H9 (cell line): ENCODE measurements around the gene F5. TPM values are rescaled to one million over a fixed set of nuclear protein-coding genes. Genes with fewer than 3 reads are reported as not detected.

Experiments used
- DNase-seq: peaks from one replicate; pipeline ENCODE4 v3.0.0-alpha.2; 2017
- H2AFZ ChIP-seq: one replicate; pipeline ENCODE4 v1.6.1; 2013; ENCODE audit warnings: mild to moderate bottlenecking, low read length, control low read depth, moderate library complexity
- H2AK5ac ChIP-seq: 2 replicates; pipeline ENCODE4 v1.6.1; 2013; ENCODE audit warnings: low read length, control low read depth, mixed read lengths; ENCODE audit not compliant: insufficient read length
- H2BK120ac ChIP-seq: one replicate; pipeline ENCODE4 v1.6.1; 2013; ENCODE audit warnings: low read depth, mild to moderate bottlenecking, low read length, control low read depth, inconsistent platforms; ENCODE audit not compliant: poor library complexity, severe bottlenecking
- H2BK12ac ChIP-seq: 2 replicates; pipeline ENCODE4 v1.6.1; 2013; ENCODE audit warnings: low read length, control low read depth, mixed read lengths, low read depth; ENCODE audit not compliant: insufficient read length
- H2BK15ac ChIP-seq: 2 replicates; pipeline ENCODE4 v1.6.1; 2013; ENCODE audit warnings: low read depth, low read length, control low read depth
- H2BK20ac ChIP-seq: one replicate; pipeline ENCODE4 v1.6.1; 2013; ENCODE audit warnings: low read depth, mild to moderate bottlenecking, low read length, control low read depth, inconsistent platforms; ENCODE audit not compliant: poor library complexity, severe bottlenecking
- H2BK5ac ChIP-seq: 2 replicates; pipeline ENCODE4 v1.6.1; 2013; ENCODE audit warnings: low read length, control low read depth, mixed read lengths; ENCODE audit not compliant: insufficient read length
- H3K14ac ChIP-seq: 2 replicates; pipeline ENCODE4 v1.6.1; 2013; ENCODE audit warnings: low read length, control low read depth; ENCODE audit not compliant: insufficient read depth
- H3K18ac ChIP-seq: 2 replicates; pipeline ENCODE4 v1.6.1; 2013; ENCODE audit warnings: low read depth, mild to moderate bottlenecking, mixed read lengths, low read length, control low read depth; ENCODE audit not compliant: insufficient read length
- H3K23ac ChIP-seq: 2 replicates; pipeline ENCODE4 v1.6.1; 2013; ENCODE audit warnings: low read length, control low read depth, mixed read lengths, low read depth; ENCODE audit not compliant: insufficient read length
- H3K23me2 ChIP-seq: 2 replicates; pipeline ENCODE4 v1.6.1; 2013; ENCODE audit warnings: low read depth, mild to moderate bottlenecking, mixed read lengths, low read length, control low read depth; ENCODE audit not compliant: insufficient read length, poor library complexity, severe bottlenecking
- H3K27ac ChIP-seq: 2 replicates; pipeline ENCODE4 v1.5.1; 2013; ENCODE audit warnings: low read length, control low read depth, mixed read lengths, low read depth; ENCODE audit not compliant: insufficient read length
- H3K27me3 ChIP-seq: 2 replicates; pipeline ENCODE4 v1.6.1; 2013; ENCODE audit warnings: low read length, control low read depth, inconsistent platforms; ENCODE audit not compliant: insufficient read depth
- H3K4ac ChIP-seq: 2 replicates; pipeline ENCODE4 v1.6.1; 2013; ENCODE audit warnings: low read depth, mild to moderate bottlenecking, control low read depth, inconsistent platforms, low read length, moderate library complexity
- H3K4me1 ChIP-seq: 2 replicates; pipeline ENCODE4 v1.6.1; 2013; ENCODE audit warnings: low read length, control low read depth, inconsistent platforms; ENCODE audit not compliant: insufficient read depth
- H3K4me2 ChIP-seq: 2 replicates; pipeline ENCODE4 v1.6.1; 2013; ENCODE audit warnings: low read length, control low read depth, mixed read lengths; ENCODE audit not compliant: insufficient read length, insufficient read depth
- H3K56ac ChIP-seq: 2 replicates; pipeline ENCODE4 v1.6.1; 2013; ENCODE audit warnings: low read depth, mild to moderate bottlenecking, mixed read lengths, low read length, control low read depth; ENCODE audit not compliant: insufficient read length
- H3K79me1 ChIP-seq: 2 replicates; pipeline ENCODE4 v1.6.1; 2013; ENCODE audit warnings: low read depth, mild to moderate bottlenecking, moderate library complexity, low read length, control low read depth, inconsistent platforms; ENCODE audit not compliant: insufficient read depth, poor library complexity, severe bottlenecking
- H3K79me2 ChIP-seq: 2 replicates; pipeline ENCODE4 v1.6.1; 2013; ENCODE audit warnings: low read length, control low read depth, inconsistent platforms; ENCODE audit not compliant: insufficient read depth
- H3K9ac ChIP-seq: 2 replicates; pipeline ENCODE4 v1.6.1; 2013; ENCODE audit warnings: low read length, control low read depth, mixed read lengths; ENCODE audit not compliant: insufficient read length; ENCODE audit errors: extremely low read depth
- H3K9me3 ChIP-seq: one replicate; pipeline ENCODE4 v1.6.1; 2013; ENCODE audit warnings: low read depth, low read length, inconsistent platforms; ENCODE audit not compliant: control insufficient read depth
- H3T11ph ChIP-seq: one replicate; pipeline ENCODE4 v1.6.1; 2013; ENCODE audit warnings: mild to moderate bottlenecking, low read length, control low read depth, inconsistent platforms
- H4K20me1 ChIP-seq: one replicate; pipeline ENCODE4 v1.6.1; 2013; ENCODE audit not compliant: control insufficient read depth, insufficient read length, insufficient read depth
- H4K5ac ChIP-seq: 2 replicates; pipeline ENCODE4 v1.6.1; 2013; ENCODE audit warnings: low read depth, mild to moderate bottlenecking, mixed read lengths, low read length, control low read depth; ENCODE audit not compliant: insufficient read length
- H4K8ac ChIP-seq: replicated peaks from 2 replicates; pipeline ENCODE4 v1.6.1; 2013; ENCODE audit warnings: low read length, control low read depth, mixed read lengths, low read depth; ENCODE audit not compliant: insufficient read length
- H4K91ac ChIP-seq: 2 replicates; pipeline ENCODE4 v1.6.1; 2013; ENCODE audit warnings: low read depth, mild to moderate bottlenecking, moderate library complexity, mixed read lengths, low read length, control low read depth; ENCODE audit not compliant: insufficient read length
- H3K27ac Mint-ChIP-seq, 3 experiments: 2 replicates in 2 of 3; 3 replicates in 1 of 3; pipeline ENCODE4 v1.8.0; 2020 to 2021; ENCODE audit warnings: mixed read lengths in 3 of 3, mild to moderate bottlenecking in 1 of 3, moderate library complexity in 1 of 3
- H3K27me3 Mint-ChIP-seq: 2 replicates; pipeline ENCODE4 v1.8.0; 2021; ENCODE audit warnings: low read depth, mild to moderate bottlenecking, moderate library complexity, mixed read lengths
- H3K36me3 Mint-ChIP-seq, 3 experiments: 2 replicates in 2 of 3; 3 replicates in 1 of 3; pipeline ENCODE4 v1.8.0; 2020 to 2021; ENCODE audit warnings: low read depth in 3 of 3, mixed read lengths in 3 of 3; ENCODE audit not compliant: insufficient read depth in 1 of 3
- H3K4me1 Mint-ChIP-seq, 2 experiments: 2 replicates each; pipeline ENCODE4 v1.8.0; 2020; ENCODE audit warnings: mixed read lengths in 2 of 2
- H3K4me3 Mint-ChIP-seq, 2 experiments: 2 replicates in 1 of 2; 3 replicates in 1 of 2; pipeline ENCODE4 v1.8.0; 2020 to 2021; ENCODE audit warnings: mild to moderate bottlenecking in 2 of 2, mixed read lengths in 2 of 2, moderate library complexity in 1 of 2
- H3K9me3 Mint-ChIP-seq, 2 experiments: 2 replicates in 1 of 2; 3 replicates in 1 of 2; pipeline ENCODE4 v1.8.0; 2020; ENCODE audit warnings: mild to moderate bottlenecking in 2 of 2, mixed read lengths in 2 of 2, moderate library complexity in 1 of 2
- WGBS: extraction: QIAGEN DNeasy Blood & Tissue Kit; methylation state at CpG from one replicate; pipeline ENCODE4 v1.1.7; 2013; ENCODE audit warnings: missing lambda C conversion rate, low lambda C conversion rate, mixed read lengths; ENCODE audit not compliant: insufficient read length; ENCODE audit errors: extremely low coverage; 5-methylcytosine and 5-hydroxymethylcytosine counted together
- total RNA-seq: library from RNA; stranded (reverse); gene quantifications from 2 replicates; pipeline ENCODE4 v1.2.1, GENCODE V29; 2021
- TF ChIP-seq, protein P1 (sequence below): fragments of 200-600 bp; sonication (generic); conservative IDR thresholded peaks from 3 replicates; pipeline ENCODE4 v1.8.0; 2021; ENCODE audit warnings: antibody characterized with exemption, mild to moderate bottlenecking

Gene F5
- total RNA-seq, 1 experiment from 2014 or later = 0.04 TPM

DNA sequence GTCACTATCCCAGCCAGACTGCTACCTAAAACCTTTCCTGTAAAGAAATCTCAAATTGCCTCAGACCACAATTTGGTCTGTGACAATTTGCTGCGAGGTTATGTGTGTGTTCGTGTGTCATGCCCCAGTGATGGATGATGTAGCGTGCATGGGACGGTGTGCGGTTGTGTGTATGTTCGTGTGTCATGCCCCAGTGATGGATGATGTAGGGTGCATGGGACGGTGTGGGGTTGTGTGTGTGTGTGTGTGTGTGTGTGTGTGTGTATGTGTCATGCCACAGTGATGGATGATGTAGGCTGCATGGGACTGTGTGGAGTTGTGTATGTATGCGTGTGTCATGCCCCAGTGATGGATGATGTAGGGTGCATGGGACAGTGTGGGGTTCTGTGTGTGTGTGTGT, 34.3 kb upstream of the F5 start:
- Histone ChIP-seq H3K9ac (no peak overlapping the region), H4K20me1 (peaks cover 2% of the 10 kb centered on the region), H3K79me1 (no peaks in the 10 kb centered on the region), H4K91ac (no peak overlapping the region), H3K27ac (no peak overlapping the region), H3K23ac (no peak overlapping the region), H3K18ac (no peak overlapping the region), H3K23me2 (no peaks in the 10 kb centered on the region), H4K8ac (no peak overlapping the region), H3K4ac (no peak overlapping the region), H3K56ac (no peak overlapping the region), H3K27me3 (no peaks in the 10 kb centered on the region), H2AK5ac (no peak overlapping the region), H2BK5ac (no peak overlapping the region), H3K14ac (no peak overlapping the region), H4K5ac (no peak overlapping the region), H3T11ph (no peak overlapping the region), H3K9me3 (no peaks in the 10 kb centered on the region), H3K4me1 (no peaks in the 10 kb centered on the region), H2AFZ (no peak overlapping the region), H2BK120ac (no peak overlapping the region), H2BK20ac (no peak overlapping the region), H3K4me2 (no peak overlapping the region), H3K79me2 (no peaks in the 10 kb centered on the region), H2BK12ac (no peak overlapping the region), H2BK15ac (no peak overlapping the region)
- Mint-ChIP-seq H3K4me3 (no peak overlapping the region), H3K27me3 (peaks cover 5% of the 10 kb centered on the region), H3K4me1 (no peaks in the 10 kb centered on the region), H3K36me3 (no peaks in the 10 kb centered on the region), H3K9me3 (no peaks in the 10 kb centered on the region; a peak in 1 of 5 replicates), H3K27ac (no peak overlapping the region; a peak in 1 of 7 replicates)
- WGBS = no CpG with 5 or more reads among the region's 8 CpGs
- DNase-seq = no peak
- TF ChIP-seq, protein P1, sequence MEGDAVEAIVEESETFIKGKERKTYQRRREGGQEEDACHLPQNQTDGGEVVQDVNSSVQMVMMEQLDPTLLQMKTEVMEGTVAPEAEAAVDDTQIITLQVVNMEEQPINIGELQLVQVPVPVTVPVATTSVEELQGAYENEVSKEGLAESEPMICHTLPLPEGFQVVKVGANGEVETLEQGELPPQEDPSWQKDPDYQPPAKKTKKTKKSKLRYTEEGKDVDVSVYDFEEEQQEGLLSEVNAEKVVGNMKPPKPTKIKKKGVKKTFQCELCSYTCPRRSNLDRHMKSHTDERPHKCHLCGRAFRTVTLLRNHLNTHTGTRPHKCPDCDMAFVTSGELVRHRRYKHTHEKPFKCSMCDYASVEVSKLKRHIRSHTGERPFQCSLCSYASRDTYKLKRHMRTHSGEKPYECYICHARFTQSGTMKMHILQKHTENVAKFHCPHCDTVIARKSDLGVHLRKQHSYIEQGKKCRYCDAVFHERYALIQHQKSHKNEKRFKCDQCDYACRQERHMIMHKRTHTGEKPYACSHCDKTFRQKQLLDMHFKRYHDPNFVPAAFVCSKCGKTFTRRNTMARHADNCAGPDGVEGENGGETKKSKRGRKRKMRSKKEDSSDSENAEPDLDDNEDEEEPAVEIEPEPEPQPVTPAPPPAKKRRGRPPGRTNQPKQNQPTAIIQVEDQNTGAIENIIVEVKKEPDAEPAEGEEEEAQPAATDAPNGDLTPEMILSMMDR = no peak
